ENCODE data around the gene NAGS. TPM values are rescaled to one million over a fixed set of nuclear protein-coding genes. Genes with fewer than 3 reads are reported as not detected.
"Not testable (repeated sequence)": the region's sequence is repeated elsewhere in the genome, so short reads cannot be mapped to it uniquely, and the experiment has no call there.

NAGS gene
- polyA plus RNA-seq, 3 donors = 2.7 to 7.1 (median 3.3) TPM

DNA sequence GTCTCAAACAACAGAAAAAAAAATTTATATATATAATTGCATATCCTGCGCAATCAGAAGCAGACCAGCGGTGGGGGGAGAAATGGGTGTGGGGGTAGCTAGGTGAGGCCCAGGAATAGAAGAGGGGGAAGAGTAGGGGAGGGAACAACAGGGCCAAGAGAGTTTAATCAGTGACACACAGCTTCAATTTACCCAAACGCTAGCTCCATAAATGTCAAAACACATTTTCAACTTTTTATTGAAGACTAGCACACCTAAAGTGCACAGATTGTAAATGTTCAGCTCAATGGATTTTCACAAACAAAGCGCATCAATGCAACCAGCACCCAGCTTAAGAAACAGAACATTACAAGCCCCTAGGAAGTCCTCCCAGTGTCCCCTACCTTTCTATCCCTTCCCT is 24.8 kb upstream of the NAGS start:
- DNase-seq (ENCODE audit: extremely low read depth in 1 of 11, low read depth in 9 of 11, low spot score in 4 of 11) = no peak

DNA sequence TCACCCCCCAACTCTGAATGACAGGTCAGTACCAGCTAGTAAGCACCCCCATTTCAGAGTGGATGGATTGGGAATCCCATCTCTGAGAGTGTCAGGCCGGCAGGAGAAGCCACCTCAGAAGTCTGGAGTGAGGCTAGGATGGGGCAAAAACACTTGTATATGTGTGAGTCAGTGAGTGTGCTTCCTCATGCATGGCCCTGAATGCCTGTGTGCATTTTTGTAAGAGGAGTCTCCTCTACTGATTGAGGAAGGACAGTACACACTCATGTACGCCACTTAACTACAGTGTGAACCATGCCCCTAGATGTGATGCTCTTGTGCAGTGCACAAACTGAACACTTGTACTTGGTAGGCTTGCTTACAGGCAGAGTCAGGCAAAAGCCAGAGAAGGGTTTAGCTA is 22.3 kb upstream of the NAGS start:
- DNase-seq (ENCODE audit: extremely low read depth in 1 of 11, low read depth in 9 of 11, low spot score in 4 of 11) = no peak

DNA sequence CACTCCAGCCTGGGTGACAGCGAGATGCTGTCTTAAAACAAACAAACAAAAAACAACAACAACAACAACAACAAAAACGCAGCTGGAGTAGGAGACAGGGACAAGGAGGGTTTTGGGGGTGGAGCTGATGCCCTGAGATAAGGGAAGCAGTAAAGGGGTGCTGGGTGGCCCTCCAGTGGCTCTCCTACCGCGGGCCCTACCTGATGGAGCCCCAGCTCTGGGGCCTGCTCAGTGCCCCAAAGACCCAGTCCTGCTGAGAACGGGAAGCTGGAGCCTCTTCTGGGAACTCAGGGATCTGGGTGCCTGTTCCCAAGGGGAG is 21.3 kb upstream of the NAGS start:
- no peak for DNase-seq (ENCODE audit: extremely low read depth in 1 of 11, low read depth in 9 of 11, low spot score in 4 of 11)

DNA sequence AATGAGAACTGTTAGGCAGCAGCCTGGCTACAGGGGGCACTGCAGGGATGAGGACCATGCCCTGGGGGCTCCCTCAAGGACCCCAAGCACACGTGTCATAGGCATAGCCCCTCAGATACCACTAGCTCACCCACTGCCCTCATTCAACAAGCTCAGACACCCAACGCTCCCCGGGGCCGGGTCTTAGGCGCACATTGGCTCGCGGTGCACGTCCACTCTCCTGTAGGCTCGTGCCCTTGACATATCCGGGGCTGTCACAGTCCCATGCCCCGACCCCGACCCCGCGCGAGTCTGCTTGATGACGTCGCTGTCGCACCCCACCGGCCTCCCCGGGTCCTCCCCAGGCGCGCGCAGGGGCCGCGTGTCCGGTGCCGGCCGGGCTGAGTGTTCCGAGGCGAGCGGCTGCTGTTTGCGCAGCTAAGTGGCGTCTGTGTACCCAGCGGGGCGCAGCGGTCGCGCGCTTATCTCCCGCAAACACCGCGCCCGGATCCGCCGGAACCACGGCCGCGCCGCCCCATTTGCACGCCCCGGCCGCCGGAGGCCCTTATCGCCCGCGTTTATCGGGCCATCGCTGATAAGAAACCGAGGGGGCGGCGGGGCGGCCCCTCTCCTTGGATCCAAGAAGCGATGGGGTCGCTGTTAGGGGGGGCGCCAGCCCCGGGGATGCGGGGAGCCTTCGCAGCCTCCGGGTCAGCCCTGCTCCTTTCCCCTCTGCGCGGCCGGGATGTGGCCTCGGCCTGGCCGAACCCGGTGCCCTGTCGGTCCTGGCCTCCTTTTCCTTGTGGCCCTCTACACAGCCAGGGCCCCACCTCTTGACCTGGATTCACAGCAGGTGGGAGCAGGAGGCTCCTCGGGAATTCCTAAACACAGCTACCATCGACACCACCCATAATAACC is 20.7 kb upstream of the NAGS start:
- DNase-seq (ENCODE audit: extremely low read depth in 1 of 11, low read depth in 9 of 11, low spot score in 4 of 11) = no peak

DNA sequence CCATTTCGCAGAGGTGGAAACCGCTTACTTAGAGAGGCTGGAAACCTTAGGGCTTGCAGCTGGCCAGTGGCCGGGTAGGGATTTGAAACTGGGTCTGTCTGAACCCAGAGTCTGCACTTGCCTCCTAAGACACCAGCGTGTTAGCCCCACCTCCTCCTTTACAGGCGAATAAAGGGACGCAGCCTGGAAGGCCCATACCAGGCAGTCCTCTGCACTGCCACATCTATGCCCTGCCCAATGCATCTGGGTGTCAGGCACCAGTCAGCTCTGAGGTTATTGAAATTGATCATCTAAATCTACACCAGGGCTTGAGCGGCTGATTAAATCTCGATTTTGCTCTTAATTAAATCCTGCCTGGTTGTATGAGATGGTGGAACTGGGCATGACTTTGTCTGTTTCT is 19.9 kb upstream of the NAGS start:
- DNase-seq (ENCODE audit: extremely low read depth in 1 of 11, low read depth in 9 of 11, low spot score in 4 of 11) = no peak

DNA sequence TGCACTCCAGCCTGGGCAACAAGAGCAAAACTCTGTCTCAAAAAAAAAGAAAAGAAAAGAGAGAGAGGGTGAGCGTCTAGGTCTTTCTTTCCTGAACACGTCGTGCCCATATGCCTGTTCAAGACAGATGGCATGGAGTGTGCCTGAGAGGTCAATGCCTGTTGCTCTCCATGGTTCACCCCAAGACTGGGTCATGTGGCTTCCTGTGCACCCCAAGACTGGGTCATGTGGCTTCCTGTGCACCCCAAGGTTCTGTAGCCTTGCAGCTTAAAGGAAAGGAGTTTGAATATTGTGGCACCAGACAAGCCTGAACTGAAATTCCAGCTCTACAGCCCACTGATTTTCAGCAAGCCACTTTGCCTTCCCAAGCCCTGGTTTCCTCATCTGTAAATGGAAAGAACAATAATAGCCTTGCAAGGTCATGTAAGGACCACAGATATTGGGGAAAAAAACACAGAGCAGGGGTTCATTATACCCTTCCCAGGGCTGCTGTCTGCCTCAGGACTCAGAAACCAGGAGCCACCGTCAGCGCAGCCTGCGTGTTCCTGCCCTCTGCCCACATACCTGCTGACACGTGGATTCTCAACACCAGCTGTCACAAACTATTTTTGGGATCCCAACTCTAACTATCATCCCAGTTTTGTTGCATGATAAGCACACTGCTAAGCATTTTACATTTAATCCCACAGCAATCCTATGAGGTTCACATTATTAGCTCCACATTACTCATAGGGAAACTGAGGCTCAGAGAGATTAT is 18.0 kb upstream of the NAGS start:
- no peak for DNase-seq (ENCODE audit: extremely low read depth in 1 of 11, low read depth in 9 of 11, low spot score in 4 of 11)

DNA sequence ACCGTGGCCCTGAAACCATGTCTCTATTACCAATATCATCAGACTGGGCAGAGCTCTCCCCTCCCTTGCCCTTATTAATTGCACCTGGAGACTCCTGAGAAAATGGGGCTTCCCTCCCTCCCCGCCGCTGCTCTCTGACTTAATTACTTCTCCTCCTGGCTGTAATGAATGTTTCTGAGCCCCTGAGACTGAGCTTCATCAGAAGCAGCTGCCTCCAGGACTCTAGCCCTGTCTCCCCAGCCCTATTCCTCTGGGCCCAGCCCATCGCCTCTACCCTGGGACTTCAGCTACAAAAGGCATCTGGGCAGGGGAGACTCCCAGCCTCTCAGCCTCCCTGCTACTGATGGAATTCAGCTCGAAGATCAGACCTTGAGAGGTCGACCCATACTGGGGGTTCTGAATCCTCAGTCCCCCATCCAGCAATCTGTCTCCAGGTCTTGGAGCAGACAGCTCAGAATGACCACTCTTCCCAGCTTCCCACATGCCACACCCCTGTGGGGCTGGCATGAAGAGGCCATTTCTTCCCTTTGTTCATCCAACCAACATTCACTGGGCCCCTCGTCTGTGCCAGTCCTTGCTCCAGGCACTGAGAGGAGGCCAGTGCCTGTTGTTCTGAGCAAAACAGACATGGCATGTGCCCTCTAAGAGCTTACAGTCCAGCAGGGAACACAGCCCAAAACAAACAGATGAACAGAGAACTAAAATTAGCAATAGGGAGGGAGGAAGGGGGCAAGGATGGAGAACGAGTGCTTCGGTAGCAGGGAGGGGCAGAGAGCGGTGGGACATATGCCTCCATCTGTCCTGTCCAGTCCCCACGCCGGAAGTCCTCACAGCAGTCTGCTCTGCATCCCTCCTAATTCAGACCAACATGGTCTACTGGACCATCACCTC is 17.0 kb upstream of the NAGS start:
- DNase-seq (ENCODE audit: extremely low read depth in 1 of 11, low read depth in 9 of 11, low spot score in 4 of 11) = no peak

DNA sequence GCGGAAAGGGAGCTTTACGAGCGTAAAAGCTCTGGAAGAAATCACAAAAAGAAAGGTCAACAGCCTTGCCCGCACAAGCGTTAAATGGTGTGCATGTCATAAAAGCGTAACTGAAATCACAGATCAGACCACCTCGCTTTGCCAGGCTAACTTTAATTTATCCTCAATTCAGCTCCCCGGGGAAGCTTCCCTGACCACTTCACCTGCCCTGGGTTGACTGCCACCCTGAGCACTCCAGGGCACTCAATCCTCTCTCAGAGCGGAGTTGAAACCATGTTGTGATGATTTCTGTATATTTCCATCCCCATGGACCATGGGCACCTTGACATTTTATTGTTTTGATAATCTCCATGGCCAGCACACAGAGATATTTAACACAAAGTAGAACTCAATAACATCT is 16.1 kb upstream of the NAGS start:
- no peak for DNase-seq (ENCODE audit: extremely low read depth in 1 of 11, low read depth in 9 of 11, low spot score in 4 of 11)

DNA sequence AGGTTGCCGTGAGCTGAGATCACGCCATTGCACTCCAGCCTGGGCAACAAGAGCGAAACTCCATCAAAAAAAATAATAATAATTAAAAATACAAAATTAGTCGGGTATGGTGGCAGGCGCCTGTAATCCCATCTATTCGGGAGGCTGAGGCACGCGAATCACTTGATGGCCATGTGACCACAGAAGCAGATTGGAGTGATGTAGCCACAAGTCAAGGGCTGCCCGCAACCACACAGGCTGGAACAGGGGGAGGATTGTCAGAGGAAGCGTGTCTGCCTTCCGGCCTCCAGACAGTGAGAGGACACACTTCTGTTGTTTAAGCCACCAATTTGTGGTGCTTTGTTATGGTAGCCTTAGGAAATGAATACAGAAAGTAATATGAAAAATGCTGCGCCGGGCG is 11.8 kb upstream of the NAGS start:
- no peak for DNase-seq (ENCODE audit: extremely low read depth in 1 of 11, low read depth in 9 of 11, low spot score in 4 of 11)

DNA sequence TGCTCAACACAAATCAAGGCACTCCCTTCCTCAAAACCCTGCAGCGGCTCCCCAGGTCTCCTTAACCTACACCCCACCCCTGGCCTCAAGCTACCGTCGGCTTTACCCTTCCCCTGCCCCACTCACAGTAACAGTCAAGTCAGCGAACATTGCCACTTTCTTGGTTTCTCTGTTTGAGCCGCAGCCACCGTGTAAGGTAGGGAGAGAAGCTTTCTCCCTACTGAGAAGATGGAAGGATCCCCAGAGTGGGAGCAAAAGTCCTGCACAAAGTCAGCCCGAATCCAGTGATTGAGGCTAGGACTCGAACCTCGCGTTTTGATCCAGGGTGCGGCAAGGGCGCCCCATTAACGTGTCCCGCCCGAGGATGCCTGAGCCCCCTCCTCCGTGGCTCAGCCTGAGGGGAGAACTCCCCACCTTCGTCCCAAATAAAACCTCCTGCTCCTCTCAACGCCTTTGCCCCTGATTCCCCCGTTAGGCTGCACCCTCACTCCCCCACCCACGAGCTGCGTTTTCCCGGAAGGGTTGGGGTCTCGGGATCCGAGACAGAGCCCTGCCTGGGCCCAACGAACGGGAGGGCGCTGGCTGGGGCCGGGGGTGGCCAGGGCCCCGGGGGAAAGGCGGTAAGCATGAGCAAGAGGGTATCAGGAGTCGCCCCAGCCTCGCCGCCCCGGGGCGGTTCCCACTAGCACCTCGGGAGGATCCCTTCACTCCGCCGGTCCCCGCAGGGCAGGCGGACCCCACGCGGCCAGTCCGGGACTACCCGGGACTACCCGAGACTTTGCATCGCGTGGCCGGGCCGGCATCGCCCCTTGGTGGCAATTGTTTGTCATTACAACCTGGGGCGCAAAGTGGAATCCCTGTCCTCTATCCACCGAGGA is 9.9 kb upstream of the NAGS start:
- DNase-seq (ENCODE audit: extremely low read depth in 1 of 11, low read depth in 9 of 11, low spot score in 4 of 11) = no peak

DNA sequence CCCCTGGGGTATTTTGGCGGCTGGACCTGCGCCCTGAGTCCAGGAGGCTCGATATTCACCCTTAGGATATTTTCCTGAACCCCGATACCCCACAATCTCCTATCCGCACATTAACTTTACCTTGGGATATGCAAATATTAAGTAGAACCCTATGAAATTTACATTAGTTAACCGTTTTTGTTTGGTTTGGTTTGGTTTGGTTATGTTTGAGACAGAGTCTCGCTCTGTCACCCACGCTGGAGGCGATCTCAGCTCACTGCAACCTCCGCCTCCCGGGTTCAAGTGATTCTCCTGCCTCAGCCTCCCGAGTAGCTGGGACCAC is 9.3 kb upstream of the NAGS start:
- no peak for DNase-seq (ENCODE audit: extremely low read depth in 1 of 11, low read depth in 9 of 11, low spot score in 4 of 11)

DNA sequence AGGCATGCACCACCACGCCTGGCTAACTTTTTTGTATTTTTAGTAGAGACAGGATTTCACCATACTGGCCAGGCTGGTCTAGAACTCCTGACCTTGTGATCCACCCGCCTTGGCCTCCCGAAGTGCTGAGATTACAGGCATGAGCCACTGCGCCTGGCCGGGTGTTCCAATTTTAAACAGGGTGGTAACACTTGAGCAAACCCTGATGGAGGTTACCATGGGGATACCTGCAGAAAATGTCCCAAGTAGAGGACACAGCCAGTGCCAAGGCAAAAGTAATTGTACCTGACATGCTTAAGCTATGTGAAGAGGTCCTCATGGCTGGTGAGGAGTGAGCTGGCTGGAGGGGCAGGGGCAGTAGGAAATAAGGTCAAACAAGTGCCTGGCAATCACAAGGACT is 7.2 kb upstream of the NAGS start:
- DNase-seq (ENCODE audit: extremely low read depth in 1 of 11, low read depth in 9 of 11, low spot score in 4 of 11) = not testable (repeated sequence)

DNA sequence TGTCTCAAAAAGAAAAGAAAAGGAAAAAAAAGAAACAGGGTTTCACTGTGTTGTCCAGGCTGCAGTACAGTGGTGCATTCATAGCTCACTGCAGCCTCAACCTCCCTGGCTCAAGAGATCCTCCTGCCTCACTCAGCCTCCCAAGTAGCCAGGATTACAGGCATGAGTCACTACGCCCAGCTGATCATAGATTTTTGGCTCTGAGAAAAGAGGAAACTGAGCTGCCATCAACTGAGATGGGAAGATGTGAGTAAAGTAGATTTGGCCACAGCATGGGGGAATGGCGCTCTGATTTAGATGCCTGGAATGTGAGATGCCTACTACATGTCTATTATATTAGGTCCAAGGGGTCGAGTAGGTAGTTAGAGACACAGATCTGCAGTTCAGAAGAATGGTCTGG is 5.9 kb upstream of the NAGS start:
- no peak for DNase-seq (ENCODE audit: extremely low read depth in 1 of 11, low read depth in 9 of 11, low spot score in 4 of 11)

DNA sequence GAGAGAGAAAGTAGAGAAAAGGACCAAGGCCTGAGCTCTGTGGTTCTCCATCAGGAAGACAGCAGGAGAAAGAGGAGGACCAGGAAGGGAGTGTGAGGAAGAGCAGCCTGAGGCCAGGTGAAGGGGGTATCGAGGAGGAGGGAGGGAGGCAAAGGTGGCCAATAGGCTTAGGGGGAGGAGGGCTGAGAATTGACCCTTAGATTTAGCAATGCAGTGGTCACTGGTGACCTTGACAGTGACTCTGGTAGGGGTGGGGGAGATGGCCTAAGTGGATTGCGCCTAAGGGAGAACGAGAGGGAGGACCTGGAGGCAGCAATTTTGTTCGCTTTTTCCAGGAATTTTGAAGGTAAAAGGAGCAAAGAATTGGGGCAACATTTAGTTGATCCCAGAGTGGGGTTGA is 5.4 kb upstream of the NAGS start:
- no peak for DNase-seq (ENCODE audit: extremely low read depth in 1 of 11, low read depth in 9 of 11, low spot score in 4 of 11)

DNA sequence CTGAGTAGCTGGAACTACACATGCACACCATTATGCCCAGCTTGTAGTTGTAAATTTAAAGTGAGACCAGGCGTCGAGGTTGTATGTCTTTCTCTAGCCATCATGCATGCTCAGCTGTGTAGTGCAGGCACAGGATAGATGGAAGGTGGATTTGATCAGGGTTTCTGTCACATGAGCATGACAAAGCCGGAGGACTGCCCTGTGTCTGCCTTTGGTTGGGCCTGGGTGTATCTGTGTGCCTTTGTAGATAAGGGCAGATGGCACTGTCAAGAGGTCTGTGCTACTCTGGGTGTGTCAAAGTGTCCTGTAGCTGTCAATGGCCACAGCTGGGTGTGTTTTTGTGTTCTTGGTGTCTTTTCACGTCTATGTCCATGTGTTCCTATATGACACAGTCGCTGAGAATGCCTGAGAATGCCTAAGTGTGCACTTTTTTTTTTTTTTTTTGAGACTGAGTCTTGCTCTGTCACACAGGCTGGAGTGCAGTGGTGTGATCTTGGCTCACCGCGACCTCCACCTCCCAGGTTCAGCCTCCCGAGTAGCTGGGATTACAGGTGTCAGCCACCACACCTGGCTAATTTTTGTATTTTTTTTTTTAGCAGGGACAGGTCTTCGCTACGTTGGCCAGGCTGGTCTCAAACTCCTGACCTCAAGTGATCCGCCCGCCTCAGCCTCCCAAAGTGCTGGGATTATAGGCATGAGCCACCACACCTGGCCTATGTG is 4.1 kb upstream of the NAGS start:
- no peak for DNase-seq (ENCODE audit: extremely low read depth in 1 of 11, low read depth in 9 of 11, low spot score in 4 of 11)

DNA sequence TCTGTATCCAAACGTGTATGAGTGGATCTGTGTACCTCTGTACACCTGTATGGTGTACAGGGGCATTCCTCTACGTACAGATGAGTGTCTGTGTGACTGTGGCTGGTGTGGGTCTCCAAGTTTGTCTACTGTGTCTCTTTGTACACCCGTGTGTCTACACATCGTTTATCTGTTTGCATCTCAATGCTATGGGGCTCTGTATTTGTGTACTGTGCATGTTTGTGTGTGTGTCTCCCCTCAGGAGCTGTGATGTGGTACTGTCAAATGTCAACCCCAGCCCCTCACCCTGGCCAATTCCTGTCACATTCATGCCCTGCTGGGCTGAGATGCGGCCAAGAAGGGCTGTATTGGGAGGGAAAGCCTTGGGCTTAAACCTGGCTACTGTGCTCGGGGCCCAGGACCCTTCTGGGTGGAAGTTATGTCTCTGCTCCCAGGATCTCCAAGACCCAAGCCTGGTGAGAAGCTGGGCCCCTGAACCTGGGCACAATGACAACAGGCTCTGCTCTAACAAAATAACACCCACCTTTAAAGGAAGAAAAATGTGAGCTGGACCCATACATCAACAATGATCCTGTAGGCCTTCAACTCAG is 3.5 kb upstream of the NAGS start:
- no peak for DNase-seq (ENCODE audit: extremely low read depth in 1 of 11, low read depth in 9 of 11, low spot score in 4 of 11)

DNA sequence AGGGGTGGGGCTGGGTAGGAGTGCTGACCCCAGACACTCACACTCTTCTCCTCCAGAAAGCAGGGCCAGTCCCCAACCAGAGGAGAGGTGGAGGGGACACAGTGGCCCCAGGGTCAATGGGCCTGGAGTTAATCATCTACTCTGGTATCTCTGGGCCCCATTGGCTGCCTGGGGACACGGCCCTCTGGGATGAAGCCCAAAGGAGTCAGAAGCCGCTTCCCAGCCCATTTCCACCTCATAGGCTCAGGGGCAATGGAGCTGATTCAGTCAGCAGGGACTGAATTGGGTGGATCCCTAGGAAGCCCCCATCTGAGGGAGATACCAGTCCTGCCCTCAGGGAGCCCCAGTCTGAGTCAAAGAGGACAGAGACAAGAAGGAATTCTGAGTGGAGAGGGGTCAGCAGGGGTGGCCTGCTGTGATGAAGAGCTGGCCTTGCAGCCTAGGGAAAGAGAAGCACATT is 2.9 kb upstream of the NAGS start:
- DNase-seq (ENCODE audit: extremely low read depth in 1 of 11, low read depth in 9 of 11, low spot score in 4 of 11) = no peak
